Measurements from ENCODE around the gene MLLT11.
A peak's percentile ranks its signal among the peaks of the same experiment; 100 is the strongest.

MLLT11 gene

GRCh38 chr1:151060007-151060656 is at the start of gene MLLT11:
TSS of gene MLLT11 (plus strand) at chr1:151060397. CDS start at chr1:151067225, 6,828 bp downstream.
- no peak for DNase-seq (ENCODE audit: low read depth in 1 of 2, low spot score in 1 of 2)

GRCh38 chr1:151011154-151011850 is 48.9 kb upstream of the MLLT11 start:
- no peak for DNase-seq (ENCODE audit: low read depth in 1 of 2, low spot score in 1 of 2)

GRCh38 chr1:151012684-151013471 is 47.3 kb upstream of the MLLT11 start:
- DNase-seq (ENCODE audit: low read depth in 1 of 2, low spot score in 1 of 2), result no peak

GRCh38 chr1:151013518-151013917 is 46.7 kb upstream of the MLLT11 start:
- DNase-seq (ENCODE audit: low read depth in 1 of 2, low spot score in 1 of 2), result no peak

GRCh38 chr1:151024540-151025146 is 35.6 kb upstream of the MLLT11 start:
- peak; percentile 56 to 72 for DNase-seq (ENCODE audit: low read depth in 1 of 2, low spot score in 1 of 2)

GRCh38 chr1:151026460-151026859 is 33.7 kb upstream of the MLLT11 start:
- no peak for DNase-seq (ENCODE audit: low read depth in 1 of 2, low spot score in 1 of 2)

- no peak for DNase-seq (ENCODE audit: low read depth in 1 of 2, low spot score in 1 of 2)
These were observed 28.0 kb upstream of the MLLT11 start for GRCh38 chr1:151032164-151032563.

- no peak for DNase-seq (ENCODE audit: low read depth in 1 of 2, low spot score in 1 of 2)
These were observed 25.0 kb upstream of the MLLT11 start for GRCh38 chr1:151035167-151035566.

- no peak for DNase-seq (ENCODE audit: low read depth in 1 of 2, low spot score in 1 of 2)
These were observed 23.8 kb upstream of the MLLT11 start, which contains the start of gene BNIPL for GRCh38 chr1:151036356-151036755. TSS of gene BNIPL (plus strand) at chr1:151036586. CDS start at chr1:151036726, 140 bp downstream.

- DNase-seq (ENCODE audit: low read depth in 1 of 2, low spot score in 1 of 2), result no peak
These were observed 23.2 kb upstream of the MLLT11 start for GRCh38 chr1:151037032-151037431.

- no peak for DNase-seq (ENCODE audit: low read depth in 1 of 2, low spot score in 1 of 2)
These were observed 20.7 kb upstream of the MLLT11 start for GRCh38 chr1:151039521-151039920.

- DNase-seq (ENCODE audit: low read depth in 1 of 2, low spot score in 1 of 2), result no peak
These were observed 17.0 kb upstream of the MLLT11 start for GRCh38 chr1:151043163-151043562.

GRCh38 chr1:151047591-151047924 is 12.6 kb upstream of the MLLT11 start, which contains the start of gene C1orf56:
TSS of gene C1orf56 (plus strand) at chr1:151047751. CDS start at chr1:151047848, 97 bp downstream.
- DNase-seq (ENCODE audit: low read depth in 1 of 2, low spot score in 1 of 2), result no peak

GRCh38 chr1:151047925-151048644 is 12.1 kb upstream of the MLLT11 start:
- no peak for DNase-seq (ENCODE audit: low read depth in 1 of 2, low spot score in 1 of 2)

- no peak for DNase-seq (ENCODE audit: low read depth in 1 of 2, low spot score in 1 of 2)
These were observed 11.6 kb upstream of the MLLT11 start for GRCh38 chr1:151048645-151049032.

- no peak for DNase-seq (ENCODE audit: low read depth in 1 of 2, low spot score in 1 of 2)
These were observed 10.7 kb upstream of the MLLT11 start for GRCh38 chr1:151049458-151049857.

GRCh38 chr1:151050051-151050688 is 10.0 kb upstream of the MLLT11 start:
- no peak for DNase-seq (ENCODE audit: low read depth in 1 of 2, low spot score in 1 of 2)

GRCh38 chr1:151051356-151052009 is 8.7 kb upstream of the MLLT11 start:
- DNase-seq (ENCODE audit: low read depth in 1 of 2, low spot score in 1 of 2), result no peak

- DNase-seq (ENCODE audit: low read depth in 1 of 2, low spot score in 1 of 2), result no peak
These were observed 5.1 kb upstream of the MLLT11 start for GRCh38 chr1:151054971-151055547.
